Measurements from ENCODE around the gene ACLY. TPM values are rescaled to one million over a fixed set of nuclear protein-coding genes. Genes with fewer than 3 reads are reported as not detected.

Gene ACLY
- 275 and 278 TPM in 2 replicates for total RNA-seq

GRCh38 chr17:41918314-41919164 is at the start of gene ACLY:
ACLY (minus strand) TSS chr17:41918951; CDS start chr17:41913873, 5,078 bp downstream.

GRCh38 chr17:41966463-41967140 is 47.9 kb upstream of the ACLY start, which contains the start of gene CNP:
CNP (plus strand) TSS chr17:41966795; CDS start chr17:41966885, 90 bp downstream.

GRCh38 chr17:41930009-41930832 is 11.5 kb upstream of the ACLY start, which contains the start of gene ODAD4:
ODAD4 (plus strand) TSS chr17:41930617; CDS start chr17:41930724, 107 bp downstream.

GRCh38 chr17:41864836-41865595 is 53.7 kb downstream of the ACLY start, which contains the start of gene KLHL11:
KLHL11 (minus strand) TSS chr17:41865423; CDS start chr17:41865370, 53 bp downstream.

GRCh38 chr17:41837761-41838538 is 80.8 kb downstream of the ACLY start, which contains the start of gene KLHL10:
KLHL10 (plus strand) TSS chr17:41837825; CDS start chr17:41837933, 108 bp downstream.

GRCh38 chr17:41835800-41836549 is 82.8 kb downstream of the ACLY start, which contains the start of gene NT5C3B:
NT5C3B (minus strand) TSS chr17:41836232; CDS start chr17:41836193, 39 bp downstream.

Other genes with a start within 250 kb of the ACLY start
- gene EIF1, start 230.1 kb downstream of the ACLY start, total RNA-seq: 93.2 and 112 TPM in 2 replicates
- not detected in 2 replicates for gene GAST, start 206.6 kb downstream of the ACLY start, total RNA-seq
- under 0.01 and 0.30 TPM in 2 replicates for gene HAP1, start 184.3 kb downstream of the ACLY start, total RNA-seq
- 61.2 and 114 TPM in 2 replicates for gene JUP, start 132.2 kb downstream of the ACLY start, total RNA-seq
- 56.1 and 100 TPM in 2 replicates for gene P3H4, start 107.0 kb downstream of the ACLY start, total RNA-seq
- 101 and 164 TPM in 2 replicates for gene FKBP10, start 105.9 kb downstream of the ACLY start, total RNA-seq
- gene NT5C3B, start 82.7 kb downstream of the ACLY start, total RNA-seq: 66.4 and 85.4 TPM in 2 replicates
- not detected in 2 replicates for gene KLHL10, start 81.1 kb downstream of the ACLY start, total RNA-seq
- gene KLHL11, start 53.5 kb downstream of the ACLY start, total RNA-seq: 28.3 and 33.1 TPM in 2 replicates
- gene ODAD4, start 11.7 kb upstream of the ACLY start, total RNA-seq: 0.32 TPM in 1 of 2 replicates, not detected in the other
- 36.1 and 65.5 TPM in 2 replicates for gene CNP, start 47.8 kb upstream of the ACLY start, total RNA-seq
- 78.9 and 90.9 TPM in 2 replicates for gene DNAJC7, start 98.5 kb upstream of the ACLY start, total RNA-seq
- gene NKIRAS2, start 101.1 kb upstream of the ACLY start, total RNA-seq: 36.4 and 41.0 TPM in 2 replicates
- 0.15 and 0.32 TPM in 2 replicates for gene C17orf113, start 131.7 kb upstream of the ACLY start, total RNA-seq
- gene ZNF385C, start 179.5 kb upstream of the ACLY start, total RNA-seq: not detected in 2 replicates
- 5.8 and 41.5 TPM in 2 replicates for gene DHX58, start 193.8 kb upstream of the ACLY start, total RNA-seq
- 4.9 and 11.4 TPM in 2 replicates for gene KAT2A, start 202.4 kb upstream of the ACLY start, total RNA-seq
- 0.15 TPM in 1 of 2 replicates, not detected in the other for gene HSPB9, start 203.9 kb upstream of the ACLY start, total RNA-seq
- gene RAB5C, start 236.0 kb upstream of the ACLY start, total RNA-seq: 62.2 and 75.4 TPM in 2 replicates